Trophoblast cell (in vitro differentiated cells and primary cell): ENCODE data around the gene WDR35.

Experiments used
- DNase-seq, 2 donors: peaks; one replicate each; pipeline ENCODE4 v3.0.0-alpha.2; 2016
- H2AFZ ChIP-seq: 2 replicates; pipeline ENCODE4 v1.6.1; 2013; ENCODE audit warnings: low read length, moderate library complexity, mild to moderate bottlenecking; ENCODE audit not compliant: insufficient read depth, poor library complexity
- H2AK5ac ChIP-seq: 2 replicates; pipeline ENCODE4 v1.6.1; 2013; ENCODE audit warnings: mild to moderate bottlenecking, low read length
- H2BK120ac ChIP-seq: 2 replicates; pipeline ENCODE4 v1.6.1; 2013; ENCODE audit warnings: low read length, mild to moderate bottlenecking, moderate library complexity; ENCODE audit not compliant: insufficient read depth, poor library complexity
- H2BK12ac ChIP-seq: 2 replicates; pipeline ENCODE4 v1.6.1; 2013; ENCODE audit warnings: mild to moderate bottlenecking, low read length, moderate library complexity
- H2BK5ac ChIP-seq: 2 replicates; pipeline ENCODE4 v1.6.1; 2013; ENCODE audit warnings: low read length, low read depth, moderate library complexity, mild to moderate bottlenecking; ENCODE audit not compliant: poor library complexity
- H3K14ac ChIP-seq: 2 replicates; pipeline ENCODE4 v1.6.1; 2013; ENCODE audit warnings: mild to moderate bottlenecking, low read length
- H3K18ac ChIP-seq: 2 replicates; pipeline ENCODE4 v1.6.1; 2013; ENCODE audit warnings: mild to moderate bottlenecking, low read length
- H3K23ac ChIP-seq: 2 replicates; pipeline ENCODE4 v1.6.1; 2013; ENCODE audit warnings: low read length
- H3K27ac ChIP-seq: 2 replicates; pipeline ENCODE4 v1.5.1; 2013; ENCODE audit warnings: low read depth, mild to moderate bottlenecking, inconsistent platforms, low read length, moderate library complexity
- H3K27me3 ChIP-seq: 2 replicates; pipeline ENCODE4 v1.6.1; 2013; ENCODE audit warnings: inconsistent platforms, mild to moderate bottlenecking, low read length, moderate library complexity; ENCODE audit not compliant: insufficient read depth
- H3K36me3 ChIP-seq, 2 experiments: 1 replicate in 1 of 2; 2 replicates in 1 of 2; pipeline ENCODE4 v1.6.1; 2013; ENCODE audit warnings: low read length in 2 of 2, mild to moderate bottlenecking in 2 of 2, moderate library complexity in 1 of 2; ENCODE audit not compliant: insufficient read depth in 2 of 2, control insufficient read depth in 1 of 2
- H3K4ac ChIP-seq: 2 replicates; pipeline ENCODE4 v1.6.1; 2013; ENCODE audit warnings: low read depth, mild to moderate bottlenecking, low read length, moderate library complexity
- H3K4me1 ChIP-seq, 2 experiments: 1 replicate in 1 of 2; 2 replicates in 1 of 2; pipeline ENCODE4 v1.6.1; 2013; ENCODE audit warnings: low read length in 2 of 2, mild to moderate bottlenecking in 2 of 2, moderate library complexity in 1 of 2; ENCODE audit not compliant: insufficient read depth in 2 of 2, control insufficient read depth in 1 of 2
- H3K4me2 ChIP-seq: 2 replicates; pipeline ENCODE4 v1.6.1; 2013; ENCODE audit warnings: inconsistent platforms, mild to moderate bottlenecking, low read length, moderate library complexity
- H3K4me3 ChIP-seq: 2 replicates; pipeline ENCODE4 v1.5.1; 2013; ENCODE audit warnings: mild to moderate bottlenecking, low read depth, low read length, inconsistent platforms
- H3K79me1 ChIP-seq: one replicate; pipeline ENCODE4 v1.6.1; 2013; ENCODE audit warnings: low read length
- H3K79me2 ChIP-seq: 2 replicates; pipeline ENCODE4 v1.6.1; 2013; ENCODE audit warnings: low read length, mild to moderate bottlenecking; ENCODE audit not compliant: control insufficient read depth, insufficient read depth, poor library complexity
- H3K9ac ChIP-seq: 2 replicates; pipeline ENCODE4 v1.6.1; 2013; ENCODE audit warnings: mild to moderate bottlenecking, low read length
- H3K9me3 ChIP-seq: 2 replicates; pipeline ENCODE4 v1.6.1; 2013; ENCODE audit warnings: low read depth, mild to moderate bottlenecking, control low read depth, inconsistent platforms, low read length; ENCODE audit not compliant: insufficient read depth
- H4K12ac ChIP-seq: 2 replicates; pipeline ENCODE4 v1.6.1; 2013; ENCODE audit warnings: low read depth, mild to moderate bottlenecking, low read length, moderate library complexity
- H4K8ac ChIP-seq: 2 replicates; pipeline ENCODE4 v1.6.1; 2013; ENCODE audit warnings: low read depth, mild to moderate bottlenecking, low read length, moderate library complexity
- H4K91ac ChIP-seq: one replicate; pipeline ENCODE4 v1.6.1; 2013; ENCODE audit warnings: low read depth, mild to moderate bottlenecking, low read length, moderate library complexity
- WGBS: extraction: QIAGEN DNeasy Blood & Tissue Kit; methylation state at CpG from one replicate; pipeline ENCODE4 v1.1.7; 2013; ENCODE audit warnings: missing lambda C conversion rate; ENCODE audit not compliant: insufficient read length, insufficient coverage; ENCODE audit errors: extremely low coverage; 5-methylcytosine and 5-hydroxymethylcytosine counted together

The WDR35 gene

DNA sequence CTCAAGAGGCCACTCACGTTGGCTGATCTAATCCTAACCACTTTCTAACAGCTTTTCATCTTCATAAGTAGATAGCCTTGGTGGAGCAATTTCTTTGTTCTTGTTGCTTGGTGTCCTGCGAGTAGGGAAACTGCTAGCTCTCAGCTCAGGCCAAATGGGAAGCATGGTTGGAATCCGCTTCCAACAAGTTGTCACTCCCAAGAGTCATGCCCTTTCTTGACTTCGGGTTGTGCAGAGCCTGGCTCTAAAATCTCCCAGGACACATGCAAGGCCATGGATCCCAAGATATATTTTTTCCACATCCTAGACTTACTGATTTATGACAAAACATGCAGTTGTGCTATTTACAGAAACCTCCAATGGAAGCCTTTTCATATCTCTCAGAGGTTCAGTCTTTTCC is 29.8 kb upstream of the WDR35 start:
- Histone ChIP-seq H2BK12ac (no peak overlapping the region), H3K9ac (no peak overlapping the region), H4K91ac (no peak overlapping the region), H3K14ac (no peak overlapping the region), H3K4ac (no peak overlapping the region), H4K12ac (no peak overlapping the region), H2BK120ac (no peak overlapping the region), H2AFZ (no peak overlapping the region), H3K4me2 (no peak overlapping the region), H2AK5ac (no peak overlapping the region), H3K4me3 (no peak overlapping the region), H3K18ac (no peak overlapping the region), H2BK5ac (no peak overlapping the region), H3K27me3 (no peaks in the 10 kb centered on the region), H3K79me2 (no peaks in the 10 kb centered on the region), H3K4me1 (no peaks in the 10 kb centered on the region), H4K8ac (no peak overlapping the region), H3K23ac (no peak overlapping the region), H3K36me3 (peaks cover 2 to 4% of the 10 kb centered on the region in 2 experiments), H3K9me3 (peaks cover 11% of the 10 kb centered on the region), H3K79me1 (peaks cover 1% of the 10 kb centered on the region), H3K27ac (no peak overlapping the region)
- WGBS = no CpG with 5 or more reads among the region's 4 CpGs
- no peak for DNase-seq

DNA sequence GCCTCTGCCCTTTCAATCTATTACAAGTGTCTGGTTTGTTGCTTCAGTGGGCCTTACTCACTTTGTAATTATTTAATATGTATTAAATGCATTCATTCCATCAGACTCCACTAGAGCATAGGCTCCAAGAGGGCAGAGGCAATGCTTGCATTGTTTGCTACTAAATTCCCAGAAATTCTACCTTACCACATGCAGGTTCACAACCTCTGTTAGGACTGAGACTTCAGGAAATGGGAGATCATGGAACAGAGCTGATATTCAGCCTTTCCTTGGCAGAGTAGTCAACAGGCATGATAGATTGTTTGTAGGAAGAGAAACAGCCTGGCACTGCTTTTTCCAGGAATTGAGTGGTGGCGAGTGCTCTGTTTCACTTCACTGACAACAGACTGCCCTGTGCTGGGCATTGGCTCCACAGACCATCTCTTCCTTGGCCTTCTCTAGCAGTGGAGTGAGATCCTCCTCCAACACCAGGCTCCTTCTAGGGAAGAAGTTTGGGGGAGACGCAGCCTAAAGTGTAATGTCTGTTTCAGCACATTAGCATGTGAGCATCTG is 28.8 kb upstream of the WDR35 start:
- Histone ChIP-seq H3K4me2 (no peak overlapping the region), H2AK5ac (no peak overlapping the region), H4K8ac (no peak overlapping the region), H3K36me3 (peaks cover 2 to 4% of the 10 kb centered on the region in 2 experiments), H2BK120ac (no peak overlapping the region), H3K27ac (no peak overlapping the region), H3K9ac (no peak overlapping the region), H3K18ac (no peak overlapping the region), H3K9me3 (peaks cover 12% of the 10 kb centered on the region), H3K4ac (no peak overlapping the region), H2AFZ (no peak overlapping the region), H3K79me2 (no peaks in the 10 kb centered on the region), H3K27me3 (no peaks in the 10 kb centered on the region), H3K79me1 (peaks cover 1% of the 10 kb centered on the region), H2BK12ac (no peak overlapping the region), H3K14ac (no peak overlapping the region), H2BK5ac (no peak overlapping the region), H3K4me1 (no peaks in the 10 kb centered on the region), H3K23ac (no peak overlapping the region), H3K4me3 (no peak overlapping the region), H4K12ac (no peak overlapping the region), H4K91ac (no peak overlapping the region)
- no CpG with 5 or more reads among the region's 2 CpGs for WGBS
- DNase-seq = no peak

DNA sequence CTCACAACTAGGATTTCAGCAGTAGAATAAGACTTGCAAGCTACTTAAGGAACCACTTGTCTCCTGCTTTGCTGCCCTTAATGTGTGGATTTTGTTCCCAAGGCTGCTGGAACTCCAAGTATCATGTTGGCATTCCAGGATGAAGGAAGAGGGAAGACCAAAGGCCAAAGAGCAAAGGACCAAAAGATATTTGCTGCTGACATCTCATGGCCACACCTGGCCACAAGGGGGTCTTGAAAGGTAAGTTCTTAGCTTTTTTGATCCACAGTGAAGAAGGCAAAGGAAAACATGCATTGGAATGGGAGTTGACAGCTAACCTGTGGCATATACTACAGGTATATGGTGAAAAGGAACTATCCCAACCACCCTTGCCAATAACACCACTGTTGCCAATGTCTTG is 26.4 kb upstream of the WDR35 start:
- H3K9ac ChIP-seq = no peak overlapping the region
- H3K9me3 ChIP-seq = peaks cover 8% of the 10 kb centered on the region
- no peaks in the 10 kb centered on the region for H3K27me3 ChIP-seq
- H3K4ac ChIP-seq = no peak overlapping the region
- H2BK12ac ChIP-seq = no peak overlapping the region
- H2AK5ac ChIP-seq = no peak overlapping the region
- H4K91ac ChIP-seq = no peak overlapping the region
- no peak overlapping the region for H3K4me3 ChIP-seq
- no peak overlapping the region for H3K27ac ChIP-seq
- H2BK120ac ChIP-seq = no peak overlapping the region
- no peak overlapping the region for H3K14ac ChIP-seq
- no peak overlapping the region for H2BK5ac ChIP-seq
- H3K18ac ChIP-seq = no peak overlapping the region
- H3K4me1 ChIP-seq = peaks cover 13% of the 10 kb centered on the region in 2 experiments
- no peak for DNase-seq
- H4K12ac ChIP-seq = no peak overlapping the region
- H3K4me2 ChIP-seq = no peak overlapping the region
- H3K79me1 ChIP-seq = peaks cover 17% of the 10 kb centered on the region
- H2AFZ ChIP-seq = no peak overlapping the region
- no peak overlapping the region for H3K23ac ChIP-seq
- H3K79me2 ChIP-seq = peaks cover 5% of the 10 kb centered on the region
- H3K36me3 ChIP-seq = no peaks in the 10 kb centered on the region
- no peak overlapping the region for H4K8ac ChIP-seq

DNA sequence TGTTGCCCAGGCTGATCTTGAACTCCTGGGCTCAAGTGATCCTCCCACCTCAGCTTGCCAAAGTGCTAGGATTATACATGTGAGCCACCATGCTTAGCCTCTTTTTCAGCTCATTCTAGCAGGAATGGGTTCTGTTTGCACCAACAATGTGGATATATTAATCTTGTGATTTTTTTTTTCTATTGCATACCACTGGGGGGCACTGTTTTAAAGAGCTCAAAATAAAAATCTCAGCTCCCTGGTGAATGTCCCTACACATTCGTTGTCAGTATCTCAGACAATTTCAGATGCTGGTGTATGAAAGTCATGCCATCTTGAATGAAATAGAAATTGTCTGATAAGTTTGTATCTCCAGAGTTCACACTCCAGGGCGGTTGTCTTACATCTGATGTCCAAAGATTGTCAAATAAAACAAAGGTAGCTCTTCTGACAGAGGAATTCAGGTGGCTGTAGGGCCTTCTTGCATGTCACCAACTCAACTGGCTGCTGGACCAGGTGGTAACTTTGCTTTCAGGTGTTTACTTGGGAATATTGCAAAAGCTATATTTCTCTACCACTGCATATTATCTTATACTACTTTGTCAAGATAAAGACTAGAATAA is 25.7 kb upstream of the WDR35 start:
- Histone ChIP-seq H3K14ac (no peak overlapping the region), H2BK120ac (no peak overlapping the region), H3K36me3 (no peaks in the 10 kb centered on the region), H3K9me3 (peaks cover 4% of the 10 kb centered on the region), H3K9ac (no peak overlapping the region), H3K27me3 (no peaks in the 10 kb centered on the region), H4K12ac (no peak overlapping the region), H3K4me1 (peaks cover 13 to 14% of the 10 kb centered on the region in 2 experiments), H4K8ac (no peak overlapping the region), H3K4ac (no peak overlapping the region), H2BK5ac (no peak overlapping the region), H2BK12ac (no peak overlapping the region), H3K23ac (no peak overlapping the region), H3K79me2 (peaks cover 5% of the 10 kb centered on the region), H2AFZ (no peak overlapping the region), H3K4me3 (no peak overlapping the region), H2AK5ac (no peak overlapping the region), H3K79me1 (peaks cover 17% of the 10 kb centered on the region), H3K4me2 (no peak overlapping the region), H3K27ac (no peak overlapping the region), H4K91ac (no peak overlapping the region), H3K18ac (no peak overlapping the region)
- WGBS = no CpG with 5 or more reads among the region's 2 CpGs
- peak; percentile 14 to 75 for DNase-seq
